Eye (tissue), 1 donor: ENCODE results near the gene FOXQ1.
A peak's percentile ranks its signal among the peaks of the same experiment; 100 is the strongest.
"Not testable (repeated sequence)": the region's sequence is repeated elsewhere in the genome, so short reads cannot be mapped to it uniquely, and the experiment has no call there.

Experiments
- DNase-seq: peaks from one replicate; pipeline ENCODE4 v3.0.0-alpha.2; 2015

Gene FOXQ1

GRCh38 chr6:1324936-1325335, 13.0 kb downstream of the FOXQ1 start:
- no peak for DNase-seq

- DNase-seq: no peak
Measured at GRCh38 chr6:1325461-1326309, 13.8 kb downstream of the FOXQ1 start.

- no peak for DNase-seq
Measured at GRCh38 chr6:1326535-1327121, 14.7 kb downstream of the FOXQ1 start.

GRCh38 chr6:1327630-1328029, 15.7 kb downstream of the FOXQ1 start:
- no peak for DNase-seq

GRCh38 chr6:1328129-1328800, 16.4 kb downstream of the FOXQ1 start:
- DNase-seq: no peak

- no peak for DNase-seq
Measured at GRCh38 chr6:1329708-1330107, 17.8 kb downstream of the FOXQ1 start.

GRCh38 chr6:1334684-1335083, 22.8 kb downstream of the FOXQ1 start:
- no peak for DNase-seq

- peak; percentile 59 for DNase-seq
Measured at GRCh38 chr6:1335367-1336037, 23.6 kb downstream of the FOXQ1 start.

GRCh38 chr6:1336246-1336843, 24.4 kb downstream of the FOXQ1 start:
- peak; percentile 47 for DNase-seq

- DNase-seq: no peak
Measured at GRCh38 chr6:1337791-1338190, 25.9 kb downstream of the FOXQ1 start.

GRCh38 chr6:1346101-1346500, 34.2 kb downstream of the FOXQ1 start:
- DNase-seq: no peak

- DNase-seq: no peak
Measured at GRCh38 chr6:1346558-1347091, 34.7 kb downstream of the FOXQ1 start.

- no peak for DNase-seq
Measured at GRCh38 chr6:1347161-1347560, 35.3 kb downstream of the FOXQ1 start.

GRCh38 chr6:1348675-1349074, 36.8 kb downstream of the FOXQ1 start:
- peak; percentile 19 for DNase-seq

GRCh38 chr6:1349655-1350054, 37.8 kb downstream of the FOXQ1 start:
- no peak for DNase-seq

- DNase-seq: no peak
Measured at GRCh38 chr6:1351381-1352008, 39.6 kb downstream of the FOXQ1 start.

GRCh38 chr6:1355068-1355467, 43.2 kb downstream of the FOXQ1 start:
- DNase-seq: not testable (repeated sequence)

GRCh38 chr6:1361717-1362116, 49.8 kb downstream of the FOXQ1 start:
- not testable (repeated sequence) for DNase-seq

- no peak for DNase-seq
Measured at GRCh38 chr6:1362643-1363042, 50.7 kb downstream of the FOXQ1 start.

- no peak for DNase-seq
Measured at GRCh38 chr6:1363298-1363697, 51.4 kb downstream of the FOXQ1 start.

- peak; percentile 25 for DNase-seq
Measured at GRCh38 chr6:1363729-1364572, 52.1 kb downstream of the FOXQ1 start.
